Prostate gland (tissue), 2 donors: Measurements from ENCODE around the gene ICAM4.

Experiments
- POLR2A ChIP-seq: fragments of 450-650 bp; IDR thresholded peaks from one replicate; pipeline ENCODE4 v1.6.1; 2016; ENCODE audit warnings: antibody characterized with exemption, mild to moderate bottlenecking
- POLR2AphosphoS5 ChIP-seq: sonication (generic); formaldehyde crosslinking; IDR thresholded peaks from one replicate; pipeline ENCODE4 v1.6.1; 2017; ENCODE audit warnings: antibody characterized with exemption
- TF ChIP-seq, protein P1 (sequence below), 4 experiments: fragments of 200-600 bp in 2 of 4; fragments of 450-650 bp in 2 of 4; sonication (generic) in 2 of 4; IDR thresholded peaks; 1 replicate in 3 of 4; 2 replicates in 1 of 4; pipeline ENCODE4 v1.5.1; 2016 to 2019; ENCODE audit warnings: antibody characterized with exemption in 4 of 4, mild to moderate bottlenecking in 2 of 4, moderate library complexity in 2 of 4

DNA sequence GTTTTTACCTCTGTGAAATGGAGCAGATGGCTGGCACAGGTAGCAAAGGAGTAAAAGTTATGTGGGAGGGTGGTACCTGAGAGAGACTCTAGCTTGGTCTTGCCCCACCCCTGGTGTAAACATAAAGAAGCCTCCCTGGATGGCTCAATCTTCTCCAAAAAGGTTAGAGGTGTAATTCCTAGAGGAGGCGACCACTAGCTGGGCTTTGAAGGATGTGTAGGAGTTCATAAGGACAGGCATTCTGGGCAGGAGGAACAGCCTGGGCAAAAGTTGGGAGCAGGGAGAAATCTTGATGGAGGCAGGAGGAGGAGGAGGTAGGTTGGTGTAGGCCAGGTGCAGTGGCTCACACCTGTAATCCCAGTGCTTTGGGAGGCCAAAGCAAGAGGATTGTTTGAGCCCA lies 7.8 kb upstream of the ICAM4 start:
- TF ChIP-seq, protein P1, sequence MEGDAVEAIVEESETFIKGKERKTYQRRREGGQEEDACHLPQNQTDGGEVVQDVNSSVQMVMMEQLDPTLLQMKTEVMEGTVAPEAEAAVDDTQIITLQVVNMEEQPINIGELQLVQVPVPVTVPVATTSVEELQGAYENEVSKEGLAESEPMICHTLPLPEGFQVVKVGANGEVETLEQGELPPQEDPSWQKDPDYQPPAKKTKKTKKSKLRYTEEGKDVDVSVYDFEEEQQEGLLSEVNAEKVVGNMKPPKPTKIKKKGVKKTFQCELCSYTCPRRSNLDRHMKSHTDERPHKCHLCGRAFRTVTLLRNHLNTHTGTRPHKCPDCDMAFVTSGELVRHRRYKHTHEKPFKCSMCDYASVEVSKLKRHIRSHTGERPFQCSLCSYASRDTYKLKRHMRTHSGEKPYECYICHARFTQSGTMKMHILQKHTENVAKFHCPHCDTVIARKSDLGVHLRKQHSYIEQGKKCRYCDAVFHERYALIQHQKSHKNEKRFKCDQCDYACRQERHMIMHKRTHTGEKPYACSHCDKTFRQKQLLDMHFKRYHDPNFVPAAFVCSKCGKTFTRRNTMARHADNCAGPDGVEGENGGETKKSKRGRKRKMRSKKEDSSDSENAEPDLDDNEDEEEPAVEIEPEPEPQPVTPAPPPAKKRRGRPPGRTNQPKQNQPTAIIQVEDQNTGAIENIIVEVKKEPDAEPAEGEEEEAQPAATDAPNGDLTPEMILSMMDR (IDR thresholded peaks at IDR 0.05) = no peak
- no peak for TF ChIP-seq POLR2A
- TF ChIP-seq POLR2AphosphoS5 = no peak
